SK-N-SH treated with all-trans-retinoic acid at 6 μM for 48 hours (cell line): ENCODE data around the gene RXRA.

ENCODE experiments used
- ATAC-seq: fragments of 200-7000 bp; cut with Tn5 transposase; 3 replicates; pipeline ENCODE4 v1.9.1; 2020; ENCODE audit warnings: mild to moderate bottlenecking, moderate library complexity
- ARNTL ChIP-seq: fragments of 450-650 bp; formaldehyde crosslinking; IDR thresholded peaks from 2 replicates; pipeline ENCODE4 v1.5.0; 2020; ENCODE audit warnings: low read depth, mild to moderate bottlenecking, moderate library complexity, borderline replicate concordance
- BACH2 ChIP-seq: fragments of 250-450 bp; sonication (Bioruptor Pico); IDR thresholded peaks from 2 replicates; pipeline ENCODE4 v1.9.0; 2021; ENCODE audit warnings: mild to moderate bottlenecking, borderline replicate concordance
- CREB5 ChIP-seq: fragments of 250-450 bp; sonication (Bioruptor Pico); IDR thresholded peaks from 2 replicates; pipeline ENCODE4 v1.5.1; 2020; ENCODE audit warnings: low read depth, mild to moderate bottlenecking, moderate library complexity
- CSDC2 ChIP-seq: fragments of 250-450 bp; sonication (Bioruptor Pico); IDR thresholded peaks from 2 replicates; pipeline ENCODE4 v1.5.0; 2020; ENCODE audit warnings: mild to moderate bottlenecking, moderate library complexity
- CSRNP3 ChIP-seq: fragments of 250-450 bp; sonication (Bioruptor Pico); IDR thresholded peaks from 2 replicates; pipeline ENCODE4 v1.5.1; 2021; ENCODE audit warnings: mild to moderate bottlenecking, moderate library complexity
- ESRRG ChIP-seq: fragments of 250-450 bp; sonication (Bioruptor Pico); IDR thresholded peaks from 2 replicates; pipeline ENCODE4 v1.6.1; 2021; ENCODE audit warnings: mild to moderate bottlenecking
- GLIS3 ChIP-seq: fragments of 250-450 bp; sonication (Bioruptor Pico); IDR thresholded peaks from 2 replicates; pipeline ENCODE4 v1.5.0; 2020; ENCODE audit warnings: mild to moderate bottlenecking, moderate library complexity
- ISL1 ChIP-seq: fragments of 250-450 bp; sonication (Bioruptor Pico); IDR thresholded peaks from 2 replicates; pipeline ENCODE4 v2.1.2; 2022; ENCODE audit warnings: mild to moderate bottlenecking, moderate library complexity
- OSR1 ChIP-seq: fragments of 250-450 bp; sonication (Bioruptor Pico); IDR thresholded peaks from 2 replicates; pipeline ENCODE4 v1.8.0; 2022; ENCODE audit warnings: moderate library complexity, mild to moderate bottlenecking, inconsistent platforms
- PATZ1 ChIP-seq: fragments of 250-450 bp; sonication (Bioruptor Pico); IDR thresholded peaks from 2 replicates; pipeline ENCODE4 v1.8.0; 2020; ENCODE audit warnings: mild to moderate bottlenecking, moderate library complexity, borderline replicate concordance
- POU6F1 ChIP-seq: fragments of 250-450 bp; sonication (Bioruptor Pico); IDR thresholded peaks from 2 replicates; pipeline ENCODE4 v1.8.0; 2021; ENCODE audit warnings: low read depth, mild to moderate bottlenecking, moderate library complexity, borderline replicate concordance
- PPARA ChIP-seq: fragments of 250-450 bp; sonication (Bioruptor Pico); IDR thresholded peaks from 2 replicates; pipeline ENCODE4 v1.5.0; 2020; ENCODE audit warnings: mild to moderate bottlenecking, borderline replicate concordance
- RARB ChIP-seq: fragments of 250-450 bp; sonication (Bioruptor Pico); IDR thresholded peaks from 2 replicates; pipeline ENCODE4 v1.8.0; 2021; ENCODE audit warnings: mild to moderate bottlenecking, moderate library complexity
- SNAI2 ChIP-seq: fragments of 250-450 bp; sonication (Bioruptor Pico); IDR thresholded peaks from 2 replicates; pipeline ENCODE4 v1.5.0; 2020; ENCODE audit warnings: mild to moderate bottlenecking, moderate library complexity
- TCF4 ChIP-seq: fragments of 250-450 bp; sonication (Bioruptor Pico); IDR thresholded peaks from 2 replicates; pipeline ENCODE4 v1.8.0; 2021; ENCODE audit warnings: mild to moderate bottlenecking, moderate library complexity, borderline replicate concordance
- TOX ChIP-seq: fragments of 250-450 bp; sonication (Bioruptor Pico); IDR thresholded peaks from 2 replicates; pipeline ENCODE4 v1.8.0; 2021; ENCODE audit warnings: mild to moderate bottlenecking, moderate library complexity, borderline replicate concordance
- TSHZ2 ChIP-seq: fragments of 250-450 bp; sonication (Bioruptor Pico); IDR thresholded peaks from 2 replicates; pipeline ENCODE4 v1.5.0; 2020; ENCODE audit warnings: mild to moderate bottlenecking, moderate library complexity
- ZC3H10 ChIP-seq: fragments of 250-450 bp; sonication (Bioruptor Pico); IDR thresholded peaks from 2 replicates; pipeline ENCODE4 v1.5.1; 2021; ENCODE audit warnings: mild to moderate bottlenecking, moderate library complexity
- ZFP3 ChIP-seq: fragments of 250-450 bp; sonication (Bioruptor Pico); IDR thresholded peaks from 2 replicates; pipeline ENCODE4 v1.5.0; 2020; ENCODE audit warnings: mild to moderate bottlenecking, moderate library complexity
- ZFP30 ChIP-seq: fragments of 450-650 bp; formaldehyde crosslinking; IDR thresholded peaks from 2 replicates; pipeline ENCODE4 v1.5.0; 2022; ENCODE audit warnings: mild to moderate bottlenecking, moderate library complexity
- ZNF565 ChIP-seq: fragments of 450-650 bp; formaldehyde crosslinking; conservative IDR thresholded peaks from 2 replicates; pipeline ENCODE4 v1.5.0; 2020; ENCODE audit warnings: low read depth, mild to moderate bottlenecking, moderate library complexity
- ZNF70 ChIP-seq: fragments of 450-650 bp; formaldehyde crosslinking; IDR thresholded peaks from 2 replicates; pipeline ENCODE4 v1.5.0; 2020; ENCODE audit warnings: mild to moderate bottlenecking, moderate library complexity
- ZNF8 ChIP-seq: fragments of 450-650 bp; formaldehyde crosslinking; IDR thresholded peaks from 2 replicates; pipeline ENCODE4 v1.5.0; 2020; ENCODE audit warnings: mild to moderate bottlenecking, moderate library complexity

Gene RXRA

GRCh38 chr9:134431626-134432025 lies 105.4 kb downstream of the RXRA start:
- no peak for TF ChIP-seq ZNF565
- TF ChIP-seq OSR1: no peak
- no peak for TF ChIP-seq PPARA (CRISPR knock-in tag)
- no peak for ATAC-seq

- no peak for ATAC-seq
- TF ChIP-seq PPARA (CRISPR knock-in tag): no peak
- TF ChIP-seq ARNTL (CRISPR knock-in tag): no peak
- TF ChIP-seq RARB (CRISPR knock-in tag): no peak
- TF ChIP-seq ZFP30 (CRISPR knock-in tag): no peak
- no peak for TF ChIP-seq BACH2
- no peak for TF ChIP-seq ISL1 (CRISPR knock-in tag)
- no peak for TF ChIP-seq SNAI2 (CRISPR knock-in tag)
- no peak for TF ChIP-seq ZC3H10 (CRISPR knock-in tag)
- TF ChIP-seq GLIS3 (CRISPR knock-in tag): no peak
- TF ChIP-seq TOX (CRISPR knock-in tag): no peak
- no peak for TF ChIP-seq ZNF70 (CRISPR knock-in tag)
- no peak for TF ChIP-seq PATZ1 (CRISPR knock-in tag)
- TF ChIP-seq CSDC2: no peak
- no peak for TF ChIP-seq POU6F1 (CRISPR knock-in tag)
- TF ChIP-seq ZNF8 (CRISPR knock-in tag): no peak
- no peak for TF ChIP-seq ZNF565
- no peak for TF ChIP-seq ZFP3 (CRISPR knock-in tag)
- TF ChIP-seq OSR1: no peak
- TF ChIP-seq TCF4: no peak
- TF ChIP-seq, all 23 proteins: peak for 0
These were observed 106.2 kb downstream of the RXRA start for GRCh38 chr9:134432471-134432870.

- ATAC-seq: peak; percentile 44
- TF ChIP-seq TCF4 (no peak), CREB5 (CRISPR knock-in tag) (no peak), ZFP30 (CRISPR knock-in tag) (no peak)
These were observed 106.8 kb downstream of the RXRA start for GRCh38 chr9:134433101-134433500.

- ATAC-seq: peak; percentile 15
- no peak for TF ChIP-seq ZNF8 (CRISPR knock-in tag)
- TF ChIP-seq RARB (CRISPR knock-in tag): no peak
- no peak for TF ChIP-seq BACH2
- TF ChIP-seq ZFP30 (CRISPR knock-in tag): no peak
- no peak for TF ChIP-seq ZFP3 (CRISPR knock-in tag)
- TF ChIP-seq CSRNP3 (CRISPR knock-in tag): no peak
- no peak for TF ChIP-seq ESRRG (CRISPR knock-in tag)
- TF ChIP-seq PPARA (CRISPR knock-in tag): no peak
- no peak for TF ChIP-seq GLIS3 (CRISPR knock-in tag)
- TF ChIP-seq POU6F1 (CRISPR knock-in tag): no peak
- no peak for TF ChIP-seq CSDC2
- no peak for TF ChIP-seq TSHZ2 (CRISPR knock-in tag)
These were observed 107.9 kb downstream of the RXRA start for GRCh38 chr9:134433909-134434882.
